DLD1 (cell line): Measurements from ENCODE around the gene SCN8A.

ENCODE experiments used
- in situ Hi-C: cut with HindIII; loops from 2 replicates; pipeline ENCODE4 v1.10.0; 2017; ENCODE audit warnings: low sequenced_read_pairs

The SCN8A gene

DNA sequence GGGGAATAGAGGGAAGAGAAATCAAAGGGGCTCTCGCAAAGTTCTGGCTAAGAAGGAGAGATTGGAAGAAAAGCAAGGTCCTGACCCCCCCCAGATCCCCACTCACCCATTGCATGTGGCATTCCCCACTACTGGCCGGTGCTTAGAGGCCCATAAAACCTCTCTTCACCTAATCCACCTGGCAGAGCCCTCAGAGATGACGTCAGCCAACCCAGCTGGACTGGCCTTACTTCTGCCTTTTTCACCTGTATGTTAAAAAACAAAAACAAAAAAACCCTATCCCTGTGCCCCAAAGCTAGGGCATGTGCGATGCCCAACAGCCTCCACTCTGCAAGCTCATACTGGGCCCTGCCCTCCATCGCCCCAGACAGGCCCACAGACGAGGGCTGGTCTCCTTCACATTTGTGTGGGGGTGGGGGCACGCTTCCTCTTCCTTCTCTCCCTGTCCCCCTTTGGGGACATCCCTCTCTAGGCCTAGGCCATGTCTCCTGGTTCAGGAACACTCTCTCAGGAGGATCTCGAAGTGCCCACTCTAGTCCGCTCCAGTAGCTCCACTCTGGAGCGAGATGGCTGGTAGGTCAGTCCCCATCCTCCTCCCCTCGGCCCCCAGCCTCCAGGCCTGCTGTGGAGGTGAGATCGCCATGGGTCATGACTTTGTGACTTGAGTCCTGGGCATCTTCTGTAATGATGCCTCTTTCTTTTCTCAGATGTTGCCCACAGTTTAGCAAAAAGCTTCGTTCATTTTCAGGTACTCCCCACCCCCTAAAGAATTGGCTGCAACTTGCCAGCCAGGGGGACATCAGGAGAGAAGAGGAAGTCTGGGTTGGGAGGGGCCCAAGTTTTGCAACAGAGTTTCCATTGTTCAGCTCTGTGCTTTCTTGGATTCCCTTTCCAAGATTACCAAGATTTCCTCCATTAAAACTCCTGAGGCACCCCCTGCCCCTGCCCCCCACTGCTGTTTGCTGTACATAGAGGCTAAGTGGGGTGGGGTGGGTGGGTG is 220.5 kb downstream of the SCN8A start:
- in situ Hi-C loops: no loop called here

DNA sequence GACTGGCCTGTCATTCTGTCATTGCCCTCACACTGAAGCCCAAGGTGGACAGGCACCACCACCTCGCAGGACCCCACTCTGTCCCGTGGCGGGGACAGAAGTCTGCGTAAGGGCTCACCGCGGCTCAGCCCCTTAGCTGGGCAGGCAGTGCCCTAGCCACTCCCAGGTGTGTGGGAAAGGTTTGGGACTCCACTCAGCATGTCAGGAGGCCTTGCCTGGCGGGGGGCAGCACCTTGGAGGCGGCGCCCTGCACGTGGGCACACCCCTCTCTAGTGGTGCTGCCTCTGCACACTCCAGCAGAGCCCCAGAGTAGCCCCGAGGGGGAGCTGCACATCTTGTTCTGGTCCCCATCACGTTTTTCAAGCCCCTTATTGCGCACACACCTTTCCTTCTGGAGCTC is 221.8 kb downstream of the SCN8A start:
- in situ Hi-C loops: no loop called here

- in situ Hi-C loops: no loop called here
Measured at GRCh38 chr12:51813931-51814310, 222.9 kb downstream of the SCN8A start.

- in situ Hi-C loops: no loop called here
Measured at GRCh38 chr12:51814311-51815088, 223.5 kb downstream of the SCN8A start.

DNA sequence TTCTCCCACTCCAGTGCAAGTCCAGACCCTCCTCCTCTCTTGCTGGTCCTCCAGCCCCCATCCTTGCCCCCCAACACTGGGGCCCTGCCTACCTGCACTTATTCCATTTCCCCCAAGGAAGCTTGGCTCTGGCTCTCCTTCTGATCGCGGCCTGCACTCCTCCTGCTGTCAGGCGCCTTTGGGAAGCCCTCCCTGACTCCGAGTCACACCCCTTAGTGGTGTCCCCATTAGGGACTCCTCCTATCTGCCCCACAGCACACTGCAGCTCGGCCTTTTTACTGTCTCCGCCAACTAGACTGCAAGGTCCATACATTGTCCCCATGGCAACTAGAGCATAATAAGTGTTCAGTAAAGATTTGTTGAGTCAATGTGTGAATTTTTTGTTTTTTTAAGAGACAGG is 224.5 kb downstream of the SCN8A start:
- in situ Hi-C loops: no loop called here

DNA sequence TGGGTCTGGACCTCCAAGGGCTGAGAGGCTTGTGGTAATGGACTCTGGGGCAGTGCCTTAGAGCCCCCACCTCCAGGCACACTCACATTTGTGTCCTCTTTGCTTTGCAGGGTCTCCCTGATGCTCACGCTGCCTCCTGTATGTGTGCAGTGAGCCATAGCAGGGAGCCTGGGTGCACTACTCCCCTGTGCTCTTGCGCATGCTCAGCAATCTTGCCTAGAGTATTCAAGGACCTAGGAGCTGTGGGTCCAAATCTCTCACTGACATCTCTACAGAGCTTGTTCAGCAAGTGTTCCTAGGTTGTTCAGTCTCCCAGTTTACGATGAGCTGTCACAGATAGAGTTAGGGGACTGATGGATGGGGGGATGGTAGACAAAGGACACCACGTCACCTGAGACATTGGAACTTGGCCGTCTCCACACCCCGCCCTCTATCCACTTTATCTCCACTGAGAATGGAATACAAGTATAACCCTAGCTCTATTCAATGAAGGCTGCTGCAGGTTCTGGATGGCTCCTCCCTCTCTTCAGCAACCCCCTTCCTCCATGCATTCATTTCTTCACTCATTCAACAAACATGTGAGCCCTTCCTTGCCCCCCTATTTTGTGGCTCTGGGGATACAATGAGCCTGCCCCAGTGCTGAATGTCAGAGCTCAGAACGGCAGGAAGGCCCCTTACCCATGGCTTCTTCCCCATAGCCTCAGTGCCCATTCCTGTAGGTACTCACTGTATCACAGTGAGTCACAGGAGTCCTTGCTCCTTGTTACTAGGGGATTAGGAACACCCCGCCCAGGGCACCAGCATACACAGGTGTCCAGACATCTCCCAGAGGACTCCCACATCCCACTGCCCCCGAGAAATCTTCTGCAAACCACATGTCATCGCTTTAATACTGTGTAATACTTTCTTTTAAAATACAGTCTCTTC is 226.3 kb downstream of the SCN8A start:
- in situ Hi-C loops: no loop called here

DNA sequence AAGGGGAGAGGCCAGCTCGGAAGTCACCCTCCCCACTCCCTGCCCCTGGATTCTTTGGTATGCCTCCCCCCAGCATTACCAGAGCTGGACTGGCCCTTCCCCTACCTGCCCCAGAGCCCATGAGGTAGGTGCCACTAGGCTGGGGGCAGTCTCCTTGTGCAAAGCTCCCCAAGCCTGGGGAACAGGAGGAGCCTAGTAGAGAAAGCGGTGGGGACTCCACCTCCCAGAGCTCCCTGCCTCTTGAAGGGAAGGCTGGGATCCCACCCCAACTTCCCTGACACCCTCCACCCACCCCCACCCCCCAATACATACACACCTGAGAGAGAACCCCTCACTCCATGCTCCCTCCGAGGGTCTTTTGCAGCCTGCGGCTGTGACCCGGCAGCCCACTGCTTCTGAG is 227.1 kb downstream of the SCN8A start:
- in situ Hi-C loops: no loop called here

DNA sequence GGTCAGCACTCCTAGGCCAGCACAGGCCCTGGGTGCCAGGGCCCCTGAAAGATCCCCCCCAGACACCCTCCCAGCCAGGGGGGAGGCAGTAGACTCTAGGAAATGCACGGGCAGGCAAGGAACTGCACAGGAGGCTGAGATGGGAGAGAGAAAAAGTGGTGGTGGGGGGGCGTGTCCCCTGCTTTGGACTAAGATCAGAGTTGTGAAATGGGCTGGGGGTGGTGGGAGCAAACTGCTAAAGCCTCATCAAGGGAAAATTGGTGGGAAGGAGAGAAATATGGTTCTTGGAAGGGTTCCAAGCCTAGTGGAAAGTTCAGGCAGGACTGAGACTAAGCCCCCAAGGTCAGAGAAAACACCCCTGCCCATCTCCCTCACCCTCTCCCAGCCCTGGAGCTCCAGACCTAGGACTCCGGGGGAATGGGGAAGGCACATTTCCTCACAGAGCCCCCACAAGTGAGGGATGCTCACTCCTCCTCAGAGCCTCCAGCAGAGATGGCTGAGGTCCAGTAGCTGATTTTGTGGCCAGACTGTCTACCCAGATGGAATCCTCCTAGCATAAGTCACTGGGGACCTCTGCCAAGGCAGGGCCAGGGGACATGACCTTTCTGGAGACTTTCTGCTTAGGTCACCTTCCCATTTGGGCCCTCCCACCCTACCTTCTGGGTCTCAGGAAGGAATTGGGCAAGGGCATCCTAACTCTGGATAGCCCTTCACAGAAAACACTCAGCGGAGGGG is 227.7 kb downstream of the SCN8A start:
- in situ Hi-C loops: no loop called here

- in situ Hi-C loops: no loop called here
Measured at GRCh38 chr12:51819736-51820525, 228.9 kb downstream of the SCN8A start.

GRCh38 chr12:51820526-51821439 is 229.8 kb downstream of the SCN8A start:
- in situ Hi-C loops: no loop called here

DNA sequence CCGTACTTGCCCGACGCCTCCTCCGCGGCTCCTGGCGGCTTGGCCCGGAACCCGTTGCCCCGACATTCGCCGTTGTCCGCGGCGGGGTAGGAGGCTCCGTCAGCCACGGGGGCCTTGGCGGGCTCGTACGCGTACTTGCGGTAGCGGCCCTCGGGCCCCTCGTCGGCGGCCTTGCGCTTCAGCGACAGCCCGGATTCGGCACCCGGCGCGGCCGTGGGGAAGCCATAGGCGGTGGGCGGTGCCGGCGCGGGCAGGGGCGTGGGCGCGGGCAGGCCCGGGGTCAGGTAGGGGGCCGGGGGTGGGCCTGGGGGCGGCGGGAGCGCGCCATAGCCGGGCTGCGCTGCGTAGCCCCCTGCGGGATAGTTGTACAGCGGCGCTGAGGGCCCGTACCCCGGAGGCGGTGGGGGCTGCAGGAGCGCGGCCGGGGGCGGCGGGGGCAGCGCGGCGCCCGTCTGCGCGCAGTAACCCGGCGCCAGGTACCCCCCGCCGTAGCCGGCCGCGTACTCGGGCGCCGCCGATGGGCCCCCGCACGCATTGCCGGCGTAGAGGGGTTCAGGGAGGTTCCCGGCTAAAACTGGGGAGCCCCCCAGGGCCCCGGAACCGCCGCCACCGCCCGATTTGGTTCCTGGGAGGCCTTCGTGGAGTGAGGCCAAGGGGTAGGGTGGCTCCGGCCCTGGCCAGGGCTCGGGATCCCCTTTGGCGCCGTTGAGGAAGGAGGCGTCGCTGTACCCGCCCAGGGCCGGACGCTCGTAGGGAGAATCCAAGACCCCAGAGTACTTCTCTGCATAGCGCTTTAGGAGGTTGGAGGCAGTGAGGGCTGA is 230.6 kb downstream of the SCN8A start:
- in situ Hi-C loops: no loop called here

DNA sequence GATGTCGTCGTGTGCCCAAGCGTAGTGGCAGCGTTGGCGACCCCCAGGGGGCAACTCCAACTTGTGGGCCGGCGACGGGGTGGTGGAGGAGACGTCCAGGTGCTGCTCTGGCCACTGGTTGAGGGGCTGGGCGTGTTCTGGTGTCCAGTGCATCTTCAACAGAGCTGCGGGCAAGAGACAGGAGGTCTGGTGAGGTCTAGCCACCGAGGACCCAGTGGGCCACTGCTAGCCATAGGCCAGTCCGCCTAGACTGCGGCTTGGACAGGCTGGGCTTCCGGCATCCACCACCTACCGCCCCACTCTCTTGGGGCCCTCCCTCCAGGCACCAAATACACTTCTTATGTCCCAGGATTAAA is 231.2 kb downstream of the SCN8A start:
- in situ Hi-C loops: no loop called here

GRCh38 chr12:51822956-51823355 is 231.9 kb downstream of the SCN8A start:
- in situ Hi-C loops: no loop called here

GRCh38 chr12:51823875-51824565 is 233.0 kb downstream of the SCN8A start:
- in situ Hi-C loops: no loop called here

- in situ Hi-C loops: no loop called here
Measured at GRCh38 chr12:51825216-51825615, 234.2 kb downstream of the SCN8A start.

- in situ Hi-C loops: no loop called here
Measured at GRCh38 chr12:51826881-51827280, 235.8 kb downstream of the SCN8A start.
